IMR-90 (cell line): ENCODE measurements around the gene THAP12. TPM values are rescaled to one million over a fixed set of nuclear protein-coding genes. Genes with fewer than 3 reads are reported as not detected.

ENCODE experiments used
- ATAC-seq: fragments of 200-7000 bp; cut with Tn5 transposase; 2 replicates; pipeline ENCODE4 v1.9.1; 2020; ENCODE audit warnings: low read depth, mild to moderate bottlenecking, moderate library complexity
- BruUV-seq: library from RNA; stranded (reverse); fragments of 400-500 nt; replicated peaks from 2 replicates; lab custom pipeline; 2021; lab: Mats Ljungman, UMichigan
- CTCF ChIA-PET: fragments of 300-600 bp; formaldehyde crosslinking; extraction: SDS; loops from one replicate; lab custom pipeline; 2021; ENCODE audit warnings: antibody characterized with exemption; lab: Yijun Ruan, JAX
- POLR2A ChIA-PET: fragments of 300-600 bp; sonication (Branson Sonifier 250); formaldehyde crosslinking; loops from one replicate; lab custom pipeline; 2022; ENCODE audit warnings: antibody characterized with exemption; ENCODE audit not compliant: unreplicated experiment; lab: Charles Lee
- DNase-seq: peaks from one replicate; pipeline ENCODE4 v3.0.0; 2013
- H2AFZ ChIP-seq: replicated peaks from 2 replicates; pipeline ENCODE3; 2013; ENCODE audit warnings: low read length, mild to moderate bottlenecking; ENCODE audit not compliant: poor library complexity
- H2AK5ac ChIP-seq: 2 replicates; pipeline ENCODE4 v1.6.1; 2013; ENCODE audit warnings: low read depth, low read length, inconsistent platforms
- H2AK9ac ChIP-seq: replicated peaks from 2 replicates; pipeline ENCODE3; 2013; ENCODE audit warnings: mild to moderate bottlenecking, low read depth, low read length, moderate library complexity; ENCODE audit not compliant: poor library complexity
- H2BK120ac ChIP-seq: 2 replicates; pipeline ENCODE4 v1.6.1; 2013; ENCODE audit warnings: low read depth, low read length, inconsistent platforms
- H2BK15ac ChIP-seq: 3 replicates; pipeline ENCODE4 v1.6.1; 2013; ENCODE audit warnings: low read depth, low read length, inconsistent platforms
- H2BK20ac ChIP-seq: 2 replicates; pipeline ENCODE4 v1.6.1; 2013; ENCODE audit warnings: low read depth, mild to moderate bottlenecking, inconsistent platforms, low read length, moderate library complexity
- H2BK5ac ChIP-seq: 2 replicates; pipeline ENCODE4 v1.6.1; 2013; ENCODE audit warnings: mild to moderate bottlenecking, low read depth, low read length, inconsistent platforms; ENCODE audit not compliant: poor library complexity, severe bottlenecking
- H3K14ac ChIP-seq: replicated peaks from 2 replicates; pipeline ENCODE4 v1.6.1; 2013; ENCODE audit warnings: low read depth, low read length, inconsistent platforms
- H3K18ac ChIP-seq: 2 replicates; pipeline ENCODE4 v1.6.1; 2013; ENCODE audit warnings: low read depth, low read length, control low read depth
- H3K23ac ChIP-seq: 2 replicates; pipeline ENCODE4 v1.6.1; 2013; ENCODE audit warnings: low read depth, low read length, inconsistent platforms
- H3K27ac ChIP-seq: 2 replicates; pipeline ENCODE4 v1.5.1; 2013; ENCODE audit warnings: mild to moderate bottlenecking, control low read depth, low read length; ENCODE audit not compliant: insufficient read depth
- H3K27me3 ChIP-seq: 2 replicates; pipeline ENCODE4 v1.6.1; 2013; ENCODE audit warnings: low read length; ENCODE audit not compliant: control insufficient read depth, insufficient read depth
- H3K36me3 ChIP-seq: 2 replicates; pipeline ENCODE4 v1.6.1; 2013; ENCODE audit warnings: low read length, mixed read lengths; ENCODE audit not compliant: control insufficient read depth, insufficient read depth
- H3K4ac ChIP-seq: 2 replicates; pipeline ENCODE4 v1.6.1; 2013; ENCODE audit warnings: low read depth, low read length, inconsistent platforms
- H3K4me1 ChIP-seq: 2 replicates; pipeline ENCODE4 v1.6.1; 2013; ENCODE audit warnings: low read length, mixed read lengths; ENCODE audit not compliant: control insufficient read depth, insufficient read depth
- H3K4me2 ChIP-seq: 2 replicates; pipeline ENCODE4 v1.6.1; 2013; ENCODE audit warnings: low read depth, mild to moderate bottlenecking, control low read depth, low read length, moderate library complexity
- H3K4me3 ChIP-seq: 2 replicates; pipeline ENCODE4 v1.5.1; 2013; ENCODE audit warnings: low read depth, mild to moderate bottlenecking, control low read depth, low read length, moderate library complexity; ENCODE audit not compliant: insufficient read depth
- H3K56ac ChIP-seq: 2 replicates; pipeline ENCODE4 v1.6.1; 2013; ENCODE audit warnings: low read length, inconsistent platforms; ENCODE audit not compliant: insufficient read depth; ENCODE audit errors: extremely low read depth
- H3K79me1 ChIP-seq, 2 experiments: 2 replicates each; pipeline ENCODE4 v1.6.1; 2013; ENCODE audit warnings: low read length in 2 of 2, inconsistent platforms in 1 of 2, low read depth in 1 of 2
- H3K9ac ChIP-seq: 2 replicates; pipeline ENCODE4 v1.6.1; 2013; ENCODE audit warnings: low read depth, low read length, control low read depth
- H3K9me1 ChIP-seq: 2 replicates; pipeline ENCODE4 v1.6.1; 2013; ENCODE audit warnings: low read length, inconsistent platforms; ENCODE audit not compliant: insufficient read depth
- H3K9me3 ChIP-seq: 2 replicates; pipeline ENCODE4 v1.6.1; 2013; ENCODE audit warnings: low read length; ENCODE audit not compliant: control insufficient read depth, insufficient read depth
- H4K20me1 ChIP-seq: 2 replicates; pipeline ENCODE4 v1.6.1; 2013; ENCODE audit warnings: low read length, inconsistent platforms; ENCODE audit not compliant: insufficient read depth
- H4K5ac ChIP-seq: 2 replicates; pipeline ENCODE4 v1.6.1; 2013; ENCODE audit warnings: mild to moderate bottlenecking, low read depth, low read length, control low read depth
- H4K8ac ChIP-seq, 2 experiments: 2 replicates each; pipeline ENCODE4 v1.6.1; 2013; ENCODE audit warnings: low read depth in 2 of 2, low read length in 2 of 2, control low read depth in 1 of 2, inconsistent platforms in 1 of 2
- H4K91ac ChIP-seq: 2 replicates; pipeline ENCODE4 v1.6.1; 2013; ENCODE audit warnings: low read depth, low read length, inconsistent platforms; ENCODE audit not compliant: insufficient read depth
- CTCF ChIP-seq: conservative IDR thresholded peaks from 2 replicates; pipeline ENCODE4 v1.5.1; 2012; ENCODE audit warnings: mild to moderate bottlenecking, low read depth, low read length, improper control_type of control experiment
- MAFK ChIP-seq: IDR thresholded peaks from 2 replicates; pipeline ENCODE4 v1.6.1; 2012; ENCODE audit warnings: low read depth, low read length, improper control_type of control experiment
- SMC3 ChIP-seq: fragments of 150-350 bp; IDR thresholded peaks from 2 replicates; pipeline ENCODE4 v1.6.1; 2016; ENCODE audit warnings: low read depth, mild to moderate bottlenecking, antibody characterized with exemption, low read length, moderate library complexity
- WGBS, 2 experiments: methylation state at CpG; one replicate each; pipeline versions ENCODE4 v1.1.5 to v1.1.7; 2013; ENCODE audit warnings: missing lambda C conversion rate in 2 of 2; ENCODE audit not compliant: insufficient read length in 1 of 2; ENCODE audit errors: extremely low coverage in 2 of 2; 5-methylcytosine and 5-hydroxymethylcytosine counted together
- dilution Hi-C: fragments of 300-500 bp; cut with HindIII; formaldehyde crosslinking; loops from one replicate; pipeline ENCODE4 v1.14.3; 2018; ENCODE audit warnings: low sequenced_read_pairs; ENCODE audit not compliant: unreplicated experiment
- in situ Hi-C: fragments of 300-500 bp; cut with MboI; formaldehyde crosslinking; loops from 3 replicates; pipeline ENCODE4 v1.14.3; 2019; ENCODE audit warnings: low sequenced_read_pairs, inconsistent platforms, mixed read lengths
- intact Hi-C: fragments of 100-400 bp; cut with micrococcal nuclease; formaldehyde crosslinking; loops from 2 replicates; pipeline ENCODE4 v1.10.0; 2022
- polyA plus RNA-seq, 3 experiments: library from polyadenylated mRNA; depleted of rRNA; stranded (reverse); fragments of >200 nt; gene quantifications; 2 replicates each; pipeline ENCODE4 v1.2.3, GENCODE V29; 2012; ENCODE audit warnings: low replicate concordance in 1 of 3
- total RNA-seq: library from RNA; depleted of rRNA; stranded (reverse); fragments of >200 nt; gene quantifications from 2 replicates; pipeline ENCODE4 v1.2.3, GENCODE V29; 2012

The THAP12 gene
- total and polyA plus RNA-seq, 2 of the 4 experiments (the other 2 are of a cell fraction): 25.1 to 27.3 TPM

GRCh38 chr11:76391021-76391420, 10.1 kb upstream of the THAP12 start:
- Histone ChIP-seq H4K8ac (no peak overlapping the region), H3K79me1 (no peaks in the 10 kb centered on the region), H3K56ac (no peak overlapping the region), H4K5ac (no peak overlapping the region), H3K9me1 (no peaks in the 10 kb centered on the region), H3K4me1 (no peaks in the 10 kb centered on the region), H2AK5ac (no peak overlapping the region), H3K9ac (no peak overlapping the region), H2BK5ac (no peak overlapping the region), H3K14ac (no peak overlapping the region), H2BK20ac (no peak overlapping the region), H2AK9ac (no peak overlapping the region), H2AFZ (no peak overlapping the region), H3K27ac (no peak overlapping the region), H3K23ac (no peak overlapping the region), H2BK120ac (no peak overlapping the region), H2BK15ac (no peak overlapping the region), H3K4ac (no peak overlapping the region), H3K4me3 (no peak overlapping the region), H3K4me2 (no peak overlapping the region), H3K9me3 (no peaks in the 10 kb centered on the region), H3K36me3 (no peaks in the 10 kb centered on the region), H4K20me1 (no peaks in the 10 kb centered on the region), H3K27me3 (no peaks in the 10 kb centered on the region), H3K18ac (no peak overlapping the region), H4K91ac (no peak overlapping the region)
- no peak for TF ChIP-seq SMC3
- no peak for TF ChIP-seq CTCF
- TF ChIP-seq MAFK: no peak
- POLR2A ChIA-PET: no interaction called here
- intact Hi-C loops: no loop called here
- no peak for DNase-seq
- no TSS peak for BruUV-seq
- WGBS, 2 experiments: 82% methylated on average over 3 of the region's 6 CpGs; no CpG with 5 or more reads in 1 of the 2 experiments
- no peak for ATAC-seq
- in situ Hi-C loops: no loop called here
- CTCF ChIA-PET: no interaction called here
- dilution Hi-C loops: no loop called here
